Fibroblast of lung (primary cell): Measurements from ENCODE around the gene DHODH. TPM values are rescaled to one million over a fixed set of nuclear protein-coding genes. Genes with fewer than 3 reads are reported as not detected.

Experiments used
- DNase-seq, 2 donors: peaks; one replicate each; pipeline versions ENCODE4 v3.0.0 to v3.0.0-alpha.2; 2010; ENCODE audit warnings: low read depth in 2 of 2
- H2AFZ ChIP-seq: 2 replicates; pipeline ENCODE4 v1.5.1; 2012; ENCODE audit warnings: low read length, control low read depth, inconsistent platforms
- H3K27ac ChIP-seq: 2 replicates; pipeline ENCODE4 v1.5.1; 2011; ENCODE audit warnings: low read length, control low read depth; ENCODE audit not compliant: insufficient read depth
- H3K27me3 ChIP-seq: 2 replicates; pipeline ENCODE4 v1.5.1; 2011; ENCODE audit warnings: mild to moderate bottlenecking, low read length; ENCODE audit not compliant: control insufficient read depth, insufficient read depth
- H3K36me3 ChIP-seq: 2 replicates; pipeline ENCODE4 v1.5.1; 2011; ENCODE audit warnings: low read length; ENCODE audit not compliant: control insufficient read depth, insufficient read depth
- H3K4me1 ChIP-seq: 2 replicates; pipeline ENCODE4 v1.5.1; 2011; ENCODE audit warnings: low read length; ENCODE audit not compliant: control insufficient read depth, insufficient read depth; ENCODE audit errors: extremely low read depth
- H3K4me2 ChIP-seq: 2 replicates; pipeline ENCODE4 v1.5.1; 2011; ENCODE audit warnings: low read length, control low read depth; ENCODE audit not compliant: insufficient read depth; ENCODE audit errors: extremely low read depth
- H3K4me3 ChIP-seq, 4 experiments: fragments of 200-600 bp in 1 of 4; sonication (generic) in 1 of 4; replicated peaks in 1 of 4; 2 replicates each; pipeline ENCODE4 v1.5.1; 2011 to 2016; ENCODE audit warnings: low read length in 4 of 4, low read depth in 3 of 4, mild to moderate bottlenecking in 3 of 4, control low read depth in 2 of 4, inconsistent platforms in 1 of 4, mixed read lengths in 1 of 4; ENCODE audit not compliant: insufficient read depth in 1 of 4; ENCODE audit errors: control extremely low read depth in 1 of 4
- H3K79me2 ChIP-seq: 2 replicates; pipeline ENCODE4 v1.5.1; 2012; ENCODE audit warnings: mild to moderate bottlenecking, low read length, inconsistent platforms; ENCODE audit not compliant: control insufficient read depth, insufficient read depth
- H3K9ac ChIP-seq: 2 replicates; pipeline ENCODE4 v1.5.1; 2011; ENCODE audit warnings: mild to moderate bottlenecking, low read length, control low read depth; ENCODE audit not compliant: insufficient read depth
- H3K9me3 ChIP-seq: 2 replicates; pipeline ENCODE4 v1.5.1; 2012; ENCODE audit warnings: low read depth, low read length; ENCODE audit not compliant: control insufficient read depth, insufficient read depth
- H4K20me1 ChIP-seq: 2 replicates; pipeline ENCODE4 v1.5.1; 2011; ENCODE audit warnings: low read length; ENCODE audit not compliant: control insufficient read depth, insufficient read depth; ENCODE audit errors: extremely low read depth
- EZH2 ChIP-seq: IDR thresholded peaks from 2 replicates; pipeline ENCODE4 v1.5.1; 2012; ENCODE audit warnings: low read length, control low read depth, mild to moderate bottlenecking; ENCODE audit errors: missing control alignments
- polyA plus RNA-seq, 2 donors: library from polyadenylated mRNA; depleted of rRNA in 1 of 2; stranded (reverse) in 1 of 2; unstranded in 1 of 2; fragments of >200 nt; gene quantifications; 2 replicates each; pipeline ENCODE4 v1.2.1, GENCODE V29; 2011 to 2012; ENCODE audit warnings: missing spikeins in 1 of 2
- total RNA-seq: library from RNA; depleted of rRNA; stranded (reverse); fragments of >200 nt; gene quantifications from 2 replicates; pipeline ENCODE4 v1.2.1, GENCODE V29; 2014
- TF ChIP-seq, protein P1 (sequence below), 2 donors: IDR thresholded peaks in 1 of 2; conservative IDR thresholded peaks in 1 of 2; 1 replicate in 1 of 2; 2 replicates in 1 of 2; pipeline ENCODE4 v1.5.1; 2011 to 2012; ENCODE audit warnings: low read length in 2 of 2, control low read depth in 1 of 2, inconsistent platforms in 1 of 2, low read depth in 1 of 2, mild to moderate bottlenecking in 1 of 2

Gene DHODH
- total and polyA plus RNA-seq, 2 donors (not counting 1 experiment from before 2014, with no cell fraction given): 3.0 TPM

DNA sequence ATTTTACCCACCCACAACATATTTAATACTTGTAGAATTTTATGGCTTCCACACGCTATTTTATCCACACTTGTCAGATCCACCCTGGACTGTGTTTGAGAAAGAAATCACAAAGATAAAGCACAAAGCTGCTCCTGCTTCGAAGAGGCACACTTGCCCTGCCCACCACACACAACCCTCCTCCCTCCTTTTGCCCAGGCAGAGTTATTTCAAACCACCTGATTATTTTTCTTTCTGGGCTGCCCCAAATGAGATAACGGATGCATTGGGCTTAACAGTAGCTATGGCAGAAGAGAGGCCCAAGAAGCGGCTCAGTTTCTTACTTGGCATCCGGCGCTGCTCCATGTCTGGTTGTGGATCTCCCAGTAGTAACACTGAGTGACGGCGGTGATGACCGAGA, 35.5 kb upstream of the DHODH start:
- Histone ChIP-seq H2AFZ (no peak overlapping the region), H3K79me2 (no peaks in the 10 kb centered on the region), H3K4me2 (no peak overlapping the region), H3K27ac (no peak overlapping the region), H3K4me3 (no peak overlapping the region), H4K20me1 (no peaks in the 10 kb centered on the region), H3K9ac (no peak overlapping the region), H3K9me3 (no peaks in the 10 kb centered on the region), H3K4me1 (no peaks in the 10 kb centered on the region), H3K36me3 (no peaks in the 10 kb centered on the region), H3K27me3 (no peaks in the 10 kb centered on the region)
- DNase-seq: no peak
- TF ChIP-seq, protein P1, sequence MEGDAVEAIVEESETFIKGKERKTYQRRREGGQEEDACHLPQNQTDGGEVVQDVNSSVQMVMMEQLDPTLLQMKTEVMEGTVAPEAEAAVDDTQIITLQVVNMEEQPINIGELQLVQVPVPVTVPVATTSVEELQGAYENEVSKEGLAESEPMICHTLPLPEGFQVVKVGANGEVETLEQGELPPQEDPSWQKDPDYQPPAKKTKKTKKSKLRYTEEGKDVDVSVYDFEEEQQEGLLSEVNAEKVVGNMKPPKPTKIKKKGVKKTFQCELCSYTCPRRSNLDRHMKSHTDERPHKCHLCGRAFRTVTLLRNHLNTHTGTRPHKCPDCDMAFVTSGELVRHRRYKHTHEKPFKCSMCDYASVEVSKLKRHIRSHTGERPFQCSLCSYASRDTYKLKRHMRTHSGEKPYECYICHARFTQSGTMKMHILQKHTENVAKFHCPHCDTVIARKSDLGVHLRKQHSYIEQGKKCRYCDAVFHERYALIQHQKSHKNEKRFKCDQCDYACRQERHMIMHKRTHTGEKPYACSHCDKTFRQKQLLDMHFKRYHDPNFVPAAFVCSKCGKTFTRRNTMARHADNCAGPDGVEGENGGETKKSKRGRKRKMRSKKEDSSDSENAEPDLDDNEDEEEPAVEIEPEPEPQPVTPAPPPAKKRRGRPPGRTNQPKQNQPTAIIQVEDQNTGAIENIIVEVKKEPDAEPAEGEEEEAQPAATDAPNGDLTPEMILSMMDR (conservative IDR thresholded peaks at IDR 0.05 in 1 of 2, IDR thresholded peaks at IDR 0.05 in 1 of 2; ENCODE audit: low read depth in 1 of 2, low read length in 2 of 2): no peak
- TF ChIP-seq EZH2: no peak

DNA sequence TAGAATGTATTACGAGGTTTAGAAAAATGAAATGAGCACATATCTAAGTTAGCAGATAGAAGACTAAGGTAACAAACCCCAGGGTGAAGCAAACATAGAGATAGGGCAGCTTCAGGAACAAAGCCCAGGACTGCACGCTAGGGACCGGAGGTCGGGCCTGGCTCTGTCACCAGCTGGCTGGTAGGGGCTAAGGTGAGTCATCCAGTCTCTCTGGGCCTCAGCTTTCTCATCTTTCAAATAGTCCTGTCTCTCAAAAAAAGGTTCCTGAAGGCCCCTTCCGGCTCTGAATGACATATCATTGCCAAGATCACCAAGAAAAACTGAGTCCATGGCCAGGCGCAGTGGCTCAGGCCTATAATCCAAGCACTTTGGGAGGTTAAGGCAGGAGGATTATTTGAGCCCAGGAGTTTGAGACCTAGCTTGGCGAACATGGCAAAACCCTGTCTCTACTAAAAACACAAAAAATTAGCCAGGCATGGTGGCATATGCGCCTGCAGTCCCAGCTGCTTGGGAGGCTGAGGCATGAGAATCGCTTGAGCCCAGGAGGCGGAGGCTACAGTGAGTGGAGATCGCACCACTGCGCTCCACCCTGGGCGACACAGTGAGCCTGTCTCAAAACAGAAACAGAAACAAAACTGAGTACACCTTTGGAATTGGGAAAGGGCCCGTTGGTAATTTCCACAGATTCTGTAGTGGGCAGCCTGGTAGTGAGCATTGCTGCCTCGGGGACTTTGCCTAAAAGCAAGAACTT, 34.3 kb upstream of the DHODH start:
- H3K27me3 ChIP-seq: no peaks in the 10 kb centered on the region
- no peak overlapping the region for H2AFZ ChIP-seq
- no peak overlapping the region for H3K27ac ChIP-seq
- H3K4me1 ChIP-seq: no peaks in the 10 kb centered on the region
- TF ChIP-seq, protein P1 (conservative IDR thresholded peaks at IDR 0.05 in 1 of 2, IDR thresholded peaks at IDR 0.05 in 1 of 2; ENCODE audit: low read depth in 1 of 2, low read length in 2 of 2): no peak
- no peak for TF ChIP-seq EZH2
- no peaks in the 10 kb centered on the region for H3K9me3 ChIP-seq
- no peaks in the 10 kb centered on the region for H3K36me3 ChIP-seq
- no peak for DNase-seq
- no peak overlapping the region for H3K4me2 ChIP-seq
- no peak overlapping the region for H3K4me3 ChIP-seq
- H4K20me1 ChIP-seq: no peaks in the 10 kb centered on the region
- no peak overlapping the region for H3K9ac ChIP-seq
- H3K79me2 ChIP-seq: no peaks in the 10 kb centered on the region

DNA sequence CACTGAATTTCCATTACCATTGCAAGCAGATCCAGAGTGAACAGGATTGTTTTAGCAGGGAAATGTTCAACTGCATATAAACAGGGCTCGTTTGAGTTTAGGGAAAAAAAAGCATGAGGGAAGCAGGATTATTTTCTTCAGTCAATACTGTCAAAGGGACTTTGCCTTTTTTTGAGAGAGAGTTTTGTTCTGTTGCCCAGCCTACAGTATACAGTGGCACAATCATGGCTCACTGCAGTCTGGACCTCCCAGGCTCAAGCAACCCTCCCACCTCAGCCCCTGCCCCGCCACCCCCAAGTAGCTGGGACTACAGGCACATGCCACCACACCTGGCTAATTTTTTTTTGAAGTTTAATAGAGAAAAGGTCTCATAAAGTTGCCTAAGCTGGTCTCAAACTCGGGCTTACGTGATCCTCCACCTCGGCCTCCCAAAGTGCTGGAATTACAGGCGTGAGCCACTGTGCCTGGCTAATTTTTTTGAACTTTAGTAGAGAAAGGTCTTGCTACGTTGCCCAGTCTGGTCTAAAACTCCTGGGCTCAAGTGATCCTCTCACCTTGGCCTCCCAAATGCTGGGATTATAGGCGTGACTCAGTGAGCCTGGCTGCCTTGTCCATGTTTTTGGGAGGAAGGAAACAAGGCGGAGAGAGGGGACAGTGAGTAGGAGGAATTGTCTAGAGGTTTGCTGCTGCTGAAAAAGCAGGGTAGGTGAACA, 23.1 kb upstream of the DHODH start:
- Histone ChIP-seq H2AFZ (no peak overlapping the region), H3K9me3 (no peaks in the 10 kb centered on the region), H3K27ac (no peak overlapping the region), H3K79me2 (no peaks in the 10 kb centered on the region), H3K4me3 (no peak overlapping the region), H3K4me1 (no peaks in the 10 kb centered on the region), H3K36me3 (no peaks in the 10 kb centered on the region), H3K27me3 (peaks cover 5% of the 10 kb centered on the region), H4K20me1 (no peaks in the 10 kb centered on the region), H3K9ac (no peak overlapping the region), H3K4me2 (no peak overlapping the region)
- TF ChIP-seq EZH2: no peak
- TF ChIP-seq, protein P1 (conservative IDR thresholded peaks at IDR 0.05 in 1 of 2, IDR thresholded peaks at IDR 0.05 in 1 of 2; ENCODE audit: low read depth in 1 of 2, low read length in 2 of 2): no peak
- DNase-seq: no peak
